Measurements from ENCODE around the gene USP17L27. TPM values are rescaled to one million over a fixed set of nuclear protein-coding genes. Genes with fewer than 3 reads are reported as not detected.
"Not testable (repeated sequence)": the region's sequence is repeated elsewhere in the genome, so short reads cannot be mapped to it uniquely, and the experiment has no call there.

Gene USP17L27
- total RNA-seq, result not detected

- H3K27me3 ChIP-seq; intact Hi-C loops (cut with DNase I; ENCODE audit: low total_unique reads); DNase-seq (ENCODE audit: low spot score in 2 of 2): not testable (repeated sequence)
These were observed at the start of gene USP17L27 for GRCh38 chr4:9343848-9344247. USP17L27 (plus strand) TSS chr4:9344148; CDS start chr4:9344148, 0 bp downstream.

GRCh38 chr4:9324191-9324590, 19.8 kb upstream of the USP17L27 start:
- intact Hi-C loops (cut with DNase I; ENCODE audit: low total_unique reads); H3K4me3 ChIP-seq; H3K9me3 ChIP-seq; H3K27ac ChIP-seq; DNase-seq (ENCODE audit: low spot score in 2 of 2); H3K36me3 ChIP-seq; H3K27me3 ChIP-seq; H3K4me1 ChIP-seq: not testable (repeated sequence)

More at GRCh38 chr4:9343848-9344247, at the start of gene USP17L27:
- H3K36me3 ChIP-seq, H3K27ac ChIP-seq, H3K9me3 ChIP-seq, H3K4me3 ChIP-seq, H3K4me1 ChIP-seq: not testable (repeated sequence)

GRCh38 chr4:9324865-9325264, 19.1 kb upstream of the USP17L27 start, which contains the start of gene USP17L24:
USP17L24 (plus strand) TSS chr4:9325165; CDS start chr4:9325165, 0 bp downstream.
- H3K27ac ChIP-seq; H3K9me3 ChIP-seq; H3K4me3 ChIP-seq; DNase-seq (ENCODE audit: low spot score in 2 of 2); H3K36me3 ChIP-seq; H3K4me1 ChIP-seq; H3K27me3 ChIP-seq; intact Hi-C loops (cut with DNase I; ENCODE audit: low total_unique reads): not testable (repeated sequence)

- H3K27me3 ChIP-seq; H3K36me3 ChIP-seq; H3K4me3 ChIP-seq; H3K9me3 ChIP-seq; DNase-seq (ENCODE audit: low spot score in 2 of 2); intact Hi-C loops (cut with DNase I; ENCODE audit: low total_unique reads); H3K4me1 ChIP-seq; H3K27ac ChIP-seq: not testable (repeated sequence)
These were observed 14.3 kb upstream of the USP17L27 start, which contains the start of gene USP17L25 for GRCh38 chr4:9329611-9330010. USP17L25 (plus strand) TSS chr4:9329911; CDS start chr4:9329911, 0 bp downstream.

- H3K27me3 ChIP-seq; H3K36me3 ChIP-seq; DNase-seq (ENCODE audit: low spot score in 2 of 2); H3K9me3 ChIP-seq; intact Hi-C loops (cut with DNase I; ENCODE audit: low total_unique reads); H3K4me3 ChIP-seq; H3K27ac ChIP-seq; H3K4me1 ChIP-seq: not testable (repeated sequence)
These were observed 9.6 kb upstream of the USP17L27 start, which contains the start of gene USP17L26 for GRCh38 chr4:9334358-9334757. USP17L26 (plus strand) TSS chr4:9334658; CDS start chr4:9334658, 0 bp downstream.

- H3K27ac ChIP-seq; intact Hi-C loops (cut with DNase I; ENCODE audit: low total_unique reads); DNase-seq (ENCODE audit: low spot score in 2 of 2); H3K4me1 ChIP-seq; H3K27me3 ChIP-seq; H3K36me3 ChIP-seq; H3K4me3 ChIP-seq; H3K9me3 ChIP-seq: not testable (repeated sequence)
These were observed 4.8 kb upstream of the USP17L27 start, which contains the start of gene USP17L5 for GRCh38 chr4:9339103-9339502. USP17L5 (plus strand) TSS chr4:9339403; CDS start chr4:9339403, 0 bp downstream.

GRCh38 chr4:9348593-9348992, 4.6 kb downstream of the USP17L27 start, which contains the start of gene USP17L28:
USP17L28 (plus strand) TSS chr4:9348893; CDS start chr4:9348893, 0 bp downstream.
- intact Hi-C loops (cut with DNase I; ENCODE audit: low total_unique reads); H3K27ac ChIP-seq; H3K36me3 ChIP-seq; H3K27me3 ChIP-seq; H3K4me1 ChIP-seq; DNase-seq (ENCODE audit: low spot score in 2 of 2); H3K9me3 ChIP-seq; H3K4me3 ChIP-seq: not testable (repeated sequence)

GRCh38 chr4:9350866-9351265, 6.9 kb downstream of the USP17L27 start:
- H3K27ac ChIP-seq; DNase-seq (ENCODE audit: low spot score in 2 of 2); H3K9me3 ChIP-seq; H3K27me3 ChIP-seq; H3K4me1 ChIP-seq; H3K36me3 ChIP-seq; H3K4me3 ChIP-seq; intact Hi-C loops (cut with DNase I; ENCODE audit: low total_unique reads): not testable (repeated sequence)

GRCh38 chr4:9353338-9353737, 9.4 kb downstream of the USP17L27 start, which contains the start of gene USP17L29:
USP17L29 (plus strand) TSS chr4:9353638; CDS start chr4:9353638, 0 bp downstream.
- H3K4me3 ChIP-seq; H3K27me3 ChIP-seq; H3K4me1 ChIP-seq; DNase-seq (ENCODE audit: low spot score in 2 of 2); H3K27ac ChIP-seq; H3K36me3 ChIP-seq; H3K9me3 ChIP-seq; intact Hi-C loops (cut with DNase I; ENCODE audit: low total_unique reads): not testable (repeated sequence)

- intact Hi-C loops (cut with DNase I; ENCODE audit: low total_unique reads); H3K4me1 ChIP-seq; H3K4me3 ChIP-seq; H3K9me3 ChIP-seq; H3K27me3 ChIP-seq; H3K27ac ChIP-seq; DNase-seq (ENCODE audit: low spot score in 2 of 2); H3K36me3 ChIP-seq: not testable (repeated sequence)
These were observed 18.9 kb downstream of the USP17L27 start, which contains the start of gene USP17L30 for GRCh38 chr4:9362829-9363228. USP17L30 (plus strand) TSS chr4:9363129; CDS start chr4:9363129, 0 bp downstream.

GRCh38 chr4:9379881-9380280, 35.9 kb downstream of the USP17L27 start:
- H3K27me3 ChIP-seq; H3K4me1 ChIP-seq; intact Hi-C loops (cut with DNase I; ENCODE audit: low total_unique reads); H3K36me3 ChIP-seq; H3K4me3 ChIP-seq; DNase-seq (ENCODE audit: low spot score in 2 of 2); H3K27ac ChIP-seq; H3K9me3 ChIP-seq: not testable (repeated sequence)

All from breast epithelium (tissue), 4 donors.